K562 treated with DMSO at 1 percent for 48 hours (cell line): ENCODE results near the gene SLC19A2. TPM values are rescaled to one million over a fixed set of nuclear protein-coding genes. Genes with fewer than 3 reads are reported as not detected.

ENCODE experiments used
- total RNA-seq: library from RNA; unstranded; fragments of 300-600 nt; gene quantifications from 2 replicates; pipeline ENCODE4 v1.2.3, GENCODE V29; 2022; ENCODE audit warnings: low replicate concordance; ENCODE audit errors: extremely low read depth

Gene SLC19A2, protein sequence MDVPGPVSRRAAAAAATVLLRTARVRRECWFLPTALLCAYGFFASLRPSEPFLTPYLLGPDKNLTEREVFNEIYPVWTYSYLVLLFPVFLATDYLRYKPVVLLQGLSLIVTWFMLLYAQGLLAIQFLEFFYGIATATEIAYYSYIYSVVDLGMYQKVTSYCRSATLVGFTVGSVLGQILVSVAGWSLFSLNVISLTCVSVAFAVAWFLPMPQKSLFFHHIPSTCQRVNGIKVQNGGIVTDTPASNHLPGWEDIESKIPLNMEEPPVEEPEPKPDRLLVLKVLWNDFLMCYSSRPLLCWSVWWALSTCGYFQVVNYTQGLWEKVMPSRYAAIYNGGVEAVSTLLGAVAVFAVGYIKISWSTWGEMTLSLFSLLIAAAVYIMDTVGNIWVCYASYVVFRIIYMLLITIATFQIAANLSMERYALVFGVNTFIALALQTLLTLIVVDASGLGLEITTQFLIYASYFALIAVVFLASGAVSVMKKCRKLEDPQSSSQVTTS
- total RNA-seq = not detected in 2 replicates

DNA sequence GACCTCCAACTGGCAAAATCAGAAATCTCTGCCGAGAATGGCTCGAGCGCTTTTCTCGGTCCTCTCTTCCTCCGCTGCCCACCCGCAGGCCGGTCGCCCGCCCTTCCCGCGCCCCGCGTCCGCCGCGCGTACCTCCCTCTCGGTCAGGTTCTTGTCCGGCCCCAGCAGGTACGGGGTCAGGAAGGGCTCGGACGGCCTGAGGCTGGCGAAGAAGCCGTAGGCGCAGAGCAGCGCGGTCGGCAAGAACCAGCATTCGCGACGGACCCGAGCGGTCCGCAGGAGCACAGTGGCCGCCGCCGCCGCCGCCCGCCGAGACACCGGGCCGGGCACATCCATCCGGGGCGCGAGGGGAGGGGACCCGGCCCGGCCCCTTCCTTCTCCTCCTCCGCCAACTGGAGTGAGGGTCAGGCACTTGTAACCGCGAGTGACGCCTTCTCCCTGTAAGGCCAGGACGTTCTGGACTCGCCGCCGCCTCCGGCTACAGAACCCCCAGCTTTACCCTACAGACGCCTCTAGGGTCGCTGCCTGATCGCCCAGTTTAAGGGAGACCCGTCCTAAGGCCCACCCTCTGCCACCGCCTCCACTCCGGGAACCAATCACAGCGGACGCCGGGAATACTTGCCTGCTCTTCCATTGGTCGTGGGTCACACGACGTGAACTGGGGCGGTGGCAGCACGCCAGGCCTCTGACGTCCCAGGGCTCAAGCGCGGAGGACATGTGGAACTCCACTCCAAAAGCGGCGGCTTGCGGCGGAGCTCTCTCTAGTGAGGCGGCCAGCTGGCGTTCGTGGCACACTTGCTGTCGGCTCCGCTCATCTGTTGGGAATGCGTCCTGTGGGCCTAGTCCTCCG, at the start of gene SLC19A2:
TSS of gene SLC19A2 (minus strand) at position 514 of the 850 bp plus-strand sequence. CDS start at position 336, 178 bp downstream.

DNA sequence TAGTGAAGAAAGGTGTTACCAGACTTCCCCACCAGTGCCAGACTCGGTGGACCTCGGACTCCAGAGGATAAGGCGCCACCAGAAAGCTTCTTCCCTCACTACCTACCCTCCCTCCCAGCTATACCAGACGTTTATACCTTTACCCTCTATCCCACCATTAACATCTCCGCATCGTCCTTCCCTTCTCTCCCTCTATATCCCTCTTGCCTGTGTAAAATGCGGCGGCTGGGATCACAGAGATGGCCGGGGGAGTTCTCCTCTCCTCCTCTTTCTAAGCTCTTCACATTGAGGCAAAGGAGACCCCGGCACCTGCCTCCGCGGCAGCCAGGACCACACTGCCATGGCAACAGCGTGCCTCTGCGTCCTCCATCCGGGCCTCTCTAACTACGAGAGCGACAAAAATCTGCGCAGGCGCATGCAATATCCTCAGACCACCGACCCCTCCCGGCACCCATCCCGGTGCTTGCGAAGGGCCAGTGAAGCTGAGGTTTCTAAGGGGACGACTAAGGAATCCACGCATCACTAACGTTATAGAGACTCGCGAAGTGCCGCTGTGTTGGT, 58.6 kb downstream of the SLC19A2 start, which contains the start of gene CCDC181:
TSS of gene CCDC181 (minus strand) at position 394 of the 561 bp plus-strand sequence. CDS start 2,547 bp downstream, outside the sequence.

Other genes with a start within 250 kb of the SLC19A2 start
- gene NME7, start 118.1 kb downstream of the SLC19A2 start, total RNA-seq = not detected in 2 replicates
- not detected in 2 replicates for gene BLZF1, start 117.7 kb downstream of the SLC19A2 start, total RNA-seq
- not detected in 2 replicates for gene CCDC181, start 58.5 kb downstream of the SLC19A2 start, total RNA-seq
- not detected in 2 replicates for gene F5, start 100.5 kb upstream of the SLC19A2 start, total RNA-seq
- not detected in 2 replicates for gene SELP, start 144.2 kb upstream of the SLC19A2 start, total RNA-seq
- gene SELL, start 225.7 kb upstream of the SLC19A2 start, total RNA-seq = not detected in 2 replicates
- not detected in 2 replicates for gene SELE, start 248.1 kb upstream of the SLC19A2 start, total RNA-seq